Natural killer cell (primary cell): ENCODE measurements around the gene MTMR10. TPM values are rescaled to one million over a fixed set of nuclear protein-coding genes. Genes with fewer than 3 reads are reported as not detected.
A peak's percentile ranks its signal among the peaks of the same experiment; 100 is the strongest.

ENCODE experiments used
- ATAC-seq, 3 donors: fragments of 150-1000 bp in 2 of 3; fragments of 200-7000 bp in 1 of 3; cut with Tn5 transposase; 1 replicate in 1 of 3; 2 replicates in 2 of 3; pipeline ENCODE4 v1.10.0; 2021; ENCODE audit warnings: mild to moderate bottlenecking in 2 of 3, moderate library complexity in 2 of 3
- DNase-seq, 2 donors: peaks; one replicate each; pipeline versions ENCODE4 v3.0.0 to v3.0.0-alpha.2; 2013 to 2021; ENCODE audit warnings: mixed read lengths in 1 of 2
- H3K27ac ChIP-seq: one replicate; pipeline ENCODE4 v1.5.1; 2013; ENCODE audit warnings: mild to moderate bottlenecking, low read length
- H3K27me3 ChIP-seq: one replicate; pipeline ENCODE4 v1.6.1; 2013; ENCODE audit warnings: low read length; ENCODE audit not compliant: control insufficient read depth, insufficient read depth
- H3K36me3 ChIP-seq: one replicate; pipeline ENCODE4 v1.6.1; 2013; ENCODE audit warnings: low read length; ENCODE audit not compliant: control insufficient read depth, insufficient read depth
- H3K4me1 ChIP-seq: one replicate; pipeline ENCODE4 v1.6.1; 2013; ENCODE audit warnings: low read length; ENCODE audit not compliant: control insufficient read depth, insufficient read depth
- H3K4me3 ChIP-seq: one replicate; pipeline ENCODE4 v1.5.1; 2013; ENCODE audit warnings: low read length
- H3K9me3 ChIP-seq: one replicate; pipeline ENCODE4 v1.6.1; 2013; ENCODE audit warnings: low read length; ENCODE audit not compliant: control insufficient read depth, insufficient read depth
- H3K27ac Mint-ChIP-seq, 2 donors: one replicate each; pipeline ENCODE4 v1.8.0; 2022; ENCODE audit warnings: mild to moderate bottlenecking in 2 of 2, mixed read lengths in 2 of 2, moderate library complexity in 1 of 2
- H3K27me3 Mint-ChIP-seq, 2 donors: one replicate each; pipeline ENCODE4 v1.8.0; 2022; ENCODE audit warnings: low read depth in 2 of 2, mixed read lengths in 2 of 2
- H3K36me3 Mint-ChIP-seq: one replicate; pipeline ENCODE4 v1.8.0; 2022; ENCODE audit warnings: mixed read lengths
- H3K4me1 Mint-ChIP-seq, 2 donors: one replicate each; pipeline ENCODE4 v1.8.0; 2022; ENCODE audit warnings: mixed read lengths in 2 of 2
- H3K4me3 Mint-ChIP-seq: one replicate; pipeline ENCODE4 v1.8.0; 2022; ENCODE audit warnings: mild to moderate bottlenecking, moderate library complexity, mixed read lengths
- H3K9me3 Mint-ChIP-seq, 2 donors: one replicate each; pipeline ENCODE4 v1.8.0; 2022; ENCODE audit warnings: mixed read lengths in 2 of 2
- CTCF ChIP-seq: fragments of 200-600 bp; IDR thresholded peaks from one replicate; pipeline ENCODE4 v1.8.0; 2022; ENCODE audit warnings: antibody characterized with exemption
- WGBS: methylation state at CpG from one replicate; pipeline ENCODE4 v1.1.7; 2013; ENCODE audit warnings: missing lambda C conversion rate; ENCODE audit not compliant: insufficient coverage; 5-methylcytosine and 5-hydroxymethylcytosine counted together
- intact Hi-C: fragments of 100-400 bp; cut with micrococcal nuclease; formaldehyde crosslinking; loops from one replicate; pipeline ENCODE4 v1.14.2; 2022
- total RNA-seq, 4 donors: library from RNA; stranded (reverse); fragments of 120-200 nt in 1 of 4; gene quantifications; one replicate each; pipeline versions ENCODE4 v1.2.3 to v1.2.4, GENCODE V29; 2013 to 2022

MTMR10 gene
- total RNA-seq, 3 donors from 2014 or later (not counting 1 experiment from before 2014, with no cell fraction given): 46.3 to 64.5 (median 54.2) TPM

GRCh38 chr15:30969724-30970123 lies 21.7 kb downstream of the MTMR10 start:
- ATAC-seq (no peak), DNase-seq (no peak)
- Histone ChIP-seq H3K4me1 (no peaks in the 10 kb centered on the region), H3K9me3 (no peaks in the 10 kb centered on the region), H3K36me3 (peaks cover 70% of the 10 kb centered on the region), H3K4me3 (no peak overlapping the region), H3K27ac (no peak overlapping the region), H3K27me3 (no peaks in the 10 kb centered on the region)
- Mint-ChIP-seq H3K4me3 (no peak overlapping the region), H3K9me3 (no peaks in the 10 kb centered on the region), H3K4me1 (peaks cover 16 to 32% of the 10 kb centered on the region in 2 donors), H3K27me3 (no peaks in the 10 kb centered on the region), H3K27ac (peak overlapping the region; percentile 1 to 2), H3K36me3 (peaks cover 3% of the 10 kb centered on the region)
- TF ChIP-seq CTCF: no peak
- intact Hi-C loops: no loop called here
- WGBS: 100% methylated on average over 1 of the region's 2 CpGs

- 100% methylated on average over 1 of the region's 3 CpGs for WGBS
- Mint-ChIP-seq H3K27ac (no peak overlapping the region), H3K9me3 (no peaks in the 10 kb centered on the region), H3K4me3 (no peak overlapping the region), H3K4me1 (peaks cover 3 to 22% of the 10 kb centered on the region in 2 donors), H3K36me3 (peaks cover 7% of the 10 kb centered on the region), H3K27me3 (no peaks in the 10 kb centered on the region)
- Histone ChIP-seq H3K4me1 (no peaks in the 10 kb centered on the region), H3K36me3 (peaks cover 73% of the 10 kb centered on the region), H3K27ac (no peak overlapping the region), H3K9me3 (no peaks in the 10 kb centered on the region), H3K4me3 (no peak overlapping the region), H3K27me3 (no peaks in the 10 kb centered on the region)
- ATAC-seq (no peak), DNase-seq (no peak)
- no peak for TF ChIP-seq CTCF
- intact Hi-C loops: no loop called here
These were observed 27.7 kb downstream of the MTMR10 start for GRCh38 chr15:30963681-30964080.

GRCh38 chr15:30962659-30963058 lies 28.8 kb downstream of the MTMR10 start:
- TF ChIP-seq CTCF: no peak
- Mint-ChIP-seq H3K4me1 (peaks cover 6 to 19% of the 10 kb centered on the region in 2 donors), H3K9me3 (no peaks in the 10 kb centered on the region), H3K4me3 (no peak overlapping the region), H3K27ac (no peak overlapping the region), H3K36me3 (peaks cover 14% of the 10 kb centered on the region), H3K27me3 (no peaks in the 10 kb centered on the region)
- peak in 1 of 2 donors; percentile 14 for DNase-seq
- no peak for ATAC-seq
- H3K4me3 ChIP-seq: no peak overlapping the region
- WGBS: 68% methylated on average over 2 of the region's 3 CpGs
- H3K27ac ChIP-seq: no peak overlapping the region
- no peaks in the 10 kb centered on the region for H3K4me1 ChIP-seq
- intact Hi-C loops: no loop called here
- no peaks in the 10 kb centered on the region for H3K9me3 ChIP-seq
- peaks cover 73% of the 10 kb centered on the region for H3K36me3 ChIP-seq
- H3K27me3 ChIP-seq: no peaks in the 10 kb centered on the region

- intact Hi-C loops: no loop called here
- Mint-ChIP-seq H3K27ac (no peak overlapping the region), H3K9me3 (no peaks in the 10 kb centered on the region), H3K27me3 (no peaks in the 10 kb centered on the region), H3K4me1 (peaks cover 9 to 19% of the 10 kb centered on the region in 2 donors), H3K36me3 (peaks cover 19% of the 10 kb centered on the region), H3K4me3 (no peak overlapping the region)
- DNase-seq (no peak), ATAC-seq (no peak)
- H3K9me3 ChIP-seq: no peaks in the 10 kb centered on the region
- peaks cover 73% of the 10 kb centered on the region for H3K36me3 ChIP-seq
- H3K27me3 ChIP-seq: no peaks in the 10 kb centered on the region
- no peak for TF ChIP-seq CTCF
- H3K4me1 ChIP-seq: no peaks in the 10 kb centered on the region
- H3K4me3 ChIP-seq: no peak overlapping the region
- H3K27ac ChIP-seq: no peak overlapping the region
These were observed 29.3 kb downstream of the MTMR10 start for GRCh38 chr15:30962079-30962478.
